Subcutaneous adipose tissue (tissue), 4 donors: ENCODE measurements around the gene KIAA1328. TPM values are rescaled to one million over a fixed set of nuclear protein-coding genes. Genes with fewer than 3 reads are reported as not detected.

Source experiments
- total RNA-seq, 4 donors: library from RNA; depleted of rRNA; stranded (reverse); fragments of >200 nt; gene quantifications; one replicate each; pipeline ENCODE4 v1.1.0, GENCODE V29; 2016
- TF ChIP-seq, protein P1 (sequence below): fragments of 450-650 bp; IDR thresholded peaks from one replicate; pipeline ENCODE4 v1.5.1; 2016; ENCODE audit warnings: low read depth, mild to moderate bottlenecking, control low read depth, antibody characterized with exemption, moderate library complexity

KIAA1328 gene
- total RNA-seq, 4 donors from 2014 or later: 15.0 to 22.8 (median 18.9) TPM

DNA sequence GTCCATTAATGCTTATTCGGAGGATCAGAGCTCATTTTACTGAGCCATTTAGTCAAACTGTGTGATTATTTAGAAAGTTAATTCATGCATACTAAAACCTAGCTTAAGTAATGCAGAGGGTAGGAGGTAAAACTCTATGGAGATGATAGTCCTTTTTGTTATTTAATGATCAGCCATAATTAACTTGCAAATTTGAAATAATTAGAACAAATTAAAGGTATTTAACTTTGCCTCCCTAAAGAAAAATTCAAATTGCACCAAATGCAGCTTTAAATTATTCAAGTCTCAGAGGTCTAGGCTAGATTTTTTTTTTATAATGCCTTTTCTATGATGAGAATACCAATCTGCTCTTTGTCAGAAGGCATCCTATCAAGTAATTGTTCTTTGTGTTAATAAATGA, 310.9 kb downstream of the KIAA1328 start:
- TF ChIP-seq, protein P1, sequence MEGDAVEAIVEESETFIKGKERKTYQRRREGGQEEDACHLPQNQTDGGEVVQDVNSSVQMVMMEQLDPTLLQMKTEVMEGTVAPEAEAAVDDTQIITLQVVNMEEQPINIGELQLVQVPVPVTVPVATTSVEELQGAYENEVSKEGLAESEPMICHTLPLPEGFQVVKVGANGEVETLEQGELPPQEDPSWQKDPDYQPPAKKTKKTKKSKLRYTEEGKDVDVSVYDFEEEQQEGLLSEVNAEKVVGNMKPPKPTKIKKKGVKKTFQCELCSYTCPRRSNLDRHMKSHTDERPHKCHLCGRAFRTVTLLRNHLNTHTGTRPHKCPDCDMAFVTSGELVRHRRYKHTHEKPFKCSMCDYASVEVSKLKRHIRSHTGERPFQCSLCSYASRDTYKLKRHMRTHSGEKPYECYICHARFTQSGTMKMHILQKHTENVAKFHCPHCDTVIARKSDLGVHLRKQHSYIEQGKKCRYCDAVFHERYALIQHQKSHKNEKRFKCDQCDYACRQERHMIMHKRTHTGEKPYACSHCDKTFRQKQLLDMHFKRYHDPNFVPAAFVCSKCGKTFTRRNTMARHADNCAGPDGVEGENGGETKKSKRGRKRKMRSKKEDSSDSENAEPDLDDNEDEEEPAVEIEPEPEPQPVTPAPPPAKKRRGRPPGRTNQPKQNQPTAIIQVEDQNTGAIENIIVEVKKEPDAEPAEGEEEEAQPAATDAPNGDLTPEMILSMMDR: no peak

DNA sequence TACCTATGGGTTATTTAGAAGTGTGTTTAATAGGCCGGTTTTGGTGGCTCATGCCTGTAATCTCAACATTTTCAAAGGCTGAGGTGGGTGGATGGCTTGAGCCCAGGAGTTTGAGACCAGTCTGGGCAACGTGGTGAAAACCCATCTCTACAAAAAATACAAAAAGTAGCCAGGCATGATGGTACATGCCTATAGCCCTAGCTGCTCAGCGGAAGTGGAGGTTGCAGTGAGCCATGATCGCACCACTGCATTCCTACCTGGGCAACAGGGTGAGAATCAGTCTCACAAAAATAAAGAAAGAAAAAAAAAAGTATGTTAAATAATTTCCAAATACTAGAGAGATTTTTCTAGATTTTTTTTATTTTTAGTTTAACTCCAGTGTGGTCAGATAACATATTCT, 316.0 kb downstream of the KIAA1328 start:
- TF ChIP-seq, protein P1: no peak

- TF ChIP-seq, protein P1: no peak
These were observed 327.5 kb downstream of the KIAA1328 start for GRCh38 chr18:37156330-37156942.

- TF ChIP-seq, protein P1: no peak
These were observed 331.3 kb downstream of the KIAA1328 start for GRCh38 chr18:37160038-37160820.

GRCh38 chr18:37161491-37161890, 332.6 kb downstream of the KIAA1328 start:
- TF ChIP-seq, protein P1: no peak

DNA sequence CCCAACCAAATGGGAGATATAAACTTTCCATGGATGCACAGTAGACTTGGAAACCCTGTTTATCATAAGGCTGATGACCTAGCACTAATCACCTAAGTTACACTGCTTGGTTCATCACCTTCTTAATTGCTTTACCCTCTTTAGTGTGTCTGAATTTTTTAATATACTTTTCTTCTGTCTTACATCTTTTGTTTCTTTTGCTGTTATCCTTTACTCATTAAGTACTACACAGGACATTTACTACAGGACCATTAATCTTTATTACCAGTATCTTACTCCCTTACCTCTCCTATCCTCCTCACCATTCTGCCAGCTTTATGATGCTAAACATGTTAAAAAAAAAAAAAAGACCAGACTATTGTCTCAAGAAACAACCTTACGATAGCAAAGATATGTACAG, 333.6 kb downstream of the KIAA1328 start:
- TF ChIP-seq, protein P1: no peak

DNA sequence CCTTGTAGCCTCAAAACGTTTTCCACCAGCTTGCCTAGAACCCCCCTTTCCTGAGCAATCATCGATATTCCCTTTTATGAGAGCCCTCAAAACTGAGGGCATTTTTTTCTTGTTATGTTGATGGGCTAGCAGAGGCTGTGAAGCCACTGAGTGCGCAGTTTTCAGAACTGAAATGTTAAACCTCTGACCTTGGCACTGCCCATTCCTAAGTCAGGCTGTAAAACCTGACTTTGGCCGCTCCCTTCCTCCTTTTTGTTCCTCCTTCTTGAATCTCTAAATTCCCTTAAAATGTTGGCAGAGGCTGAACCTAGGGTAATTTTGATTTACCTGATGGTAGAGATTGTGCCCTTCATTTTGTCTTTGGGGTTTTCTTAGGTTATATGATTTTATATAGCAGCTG, 334.2 kb downstream of the KIAA1328 start:
- TF ChIP-seq, protein P1: no peak
